GM18858 (cell line): ENCODE measurements around the gene WSB2.
"Not testable (repeated sequence)": the region's sequence is repeated elsewhere in the genome, so short reads cannot be mapped to it uniquely, and the experiment has no call there.

ENCODE experiments used
- ATAC-seq: cut with Tn5 transposase; IDR thresholded peaks from one replicate; pipeline ENCODE4 v1.9.1; 2021; ENCODE audit not compliant: unreplicated experiment

The WSB2 gene

GRCh38 chr12:118061011-118061872 is at the start of gene WSB2:
Gene WSB2, minus strand, starts transcription at chr12:118061179. Its CDS starts 131 bp downstream, at chr12:118061048.
- no peak for ATAC-seq

- ATAC-seq: no peak
Observed at GRCh38 chr12:118109088-118109487, 48.1 kb upstream of the WSB2 start.

GRCh38 chr12:118107694-118108093 is 46.7 kb upstream of the WSB2 start:
- ATAC-seq: no peak

- ATAC-seq: no peak
Observed at GRCh38 chr12:118107011-118107410, 46.0 kb upstream of the WSB2 start.

GRCh38 chr12:118103601-118104382 is 42.8 kb upstream of the WSB2 start, which contains the start of gene VSIG10:
Gene VSIG10, minus strand, starts transcription at chr12:118104011. Its CDS starts 340 bp downstream, at chr12:118103671.
- no peak for ATAC-seq

- ATAC-seq: no peak
Observed at GRCh38 chr12:118103201-118103600, 42.2 kb upstream of the WSB2 start.

- ATAC-seq: no peak
Observed at GRCh38 chr12:118102609-118103008, 41.6 kb upstream of the WSB2 start.

GRCh38 chr12:118102070-118102469 is 41.1 kb upstream of the WSB2 start:
- ATAC-seq: no peak

- ATAC-seq: no peak
Observed at GRCh38 chr12:118101051-118101450, 40.1 kb upstream of the WSB2 start.

- no peak for ATAC-seq
Observed at GRCh38 chr12:118098911-118099671, 38.1 kb upstream of the WSB2 start.

- no peak for ATAC-seq
Observed at GRCh38 chr12:118098401-118098800, 37.4 kb upstream of the WSB2 start.

- no peak for ATAC-seq
Observed at GRCh38 chr12:118094039-118094438, 33.1 kb upstream of the WSB2 start.

- no peak for ATAC-seq
Observed at GRCh38 chr12:118089782-118090181, 28.8 kb upstream of the WSB2 start.

- ATAC-seq: no peak
Observed at GRCh38 chr12:118082161-118082560, 21.2 kb upstream of the WSB2 start.

GRCh38 chr12:118081521-118081920 is 20.5 kb upstream of the WSB2 start:
- not testable (repeated sequence) for ATAC-seq

- no peak for ATAC-seq
Observed at GRCh38 chr12:118073768-118074167, 12.8 kb upstream of the WSB2 start.

- ATAC-seq: no peak
Observed at GRCh38 chr12:118070650-118071049, 9.7 kb upstream of the WSB2 start.

- ATAC-seq: no peak
Observed at GRCh38 chr12:118068445-118068844, 7.5 kb upstream of the WSB2 start.

GRCh38 chr12:118065380-118065779 is 4.4 kb upstream of the WSB2 start:
- no peak for ATAC-seq

GRCh38 chr12:118064608-118065007 is 3.6 kb upstream of the WSB2 start:
- ATAC-seq: no peak
